HG03575 (cell line): ENCODE results near the gene PLA2G2E.
"Not testable (repeated sequence)": the region's sequence is repeated elsewhere in the genome, so short reads cannot be mapped to it uniquely, and the experiment has no call there.

Source experiments
- ATAC-seq: cut with Tn5 transposase; IDR thresholded peaks from one replicate; pipeline ENCODE4 v1.9.1; 2021; ENCODE audit not compliant: unreplicated experiment, insufficient number of reproducible peaks, low FRiP score; ENCODE audit errors: extremely low read depth

The PLA2G2E gene

GRCh38 chr1:19936061-19936750 is 12.8 kb upstream of the PLA2G2E start:
- no peak for ATAC-seq

- no peak for ATAC-seq
Observed at GRCh38 chr1:19934336-19934735, 10.9 kb upstream of the PLA2G2E start.

- no peak for ATAC-seq
Observed at GRCh38 chr1:19932866-19933265, 9.4 kb upstream of the PLA2G2E start.

- ATAC-seq = not testable (repeated sequence)
Observed at GRCh38 chr1:19927130-19927421, 3.7 kb upstream of the PLA2G2E start.

- ATAC-seq = no peak
Observed at GRCh38 chr1:19926296-19927129, 3.1 kb upstream of the PLA2G2E start.

- ATAC-seq = no peak
Observed at GRCh38 chr1:19925342-19926070, 2.1 kb upstream of the PLA2G2E start.

GRCh38 chr1:19923953-19924346 is 533 bp upstream of the PLA2G2E start:
- no peak for ATAC-seq

GRCh38 chr1:19922015-19922688 is 1.3 kb downstream of the PLA2G2E start:
- ATAC-seq = no peak

- ATAC-seq = no peak
Observed at GRCh38 chr1:19921310-19921709, 2.1 kb downstream of the PLA2G2E start.

GRCh38 chr1:19920132-19920710 is 3.2 kb downstream of the PLA2G2E start:
- no peak for ATAC-seq

GRCh38 chr1:19918057-19918456 is 5.4 kb downstream of the PLA2G2E start:
- no peak for ATAC-seq

GRCh38 chr1:19910650-19911049 is 12.8 kb downstream of the PLA2G2E start:
- no peak for ATAC-seq

- ATAC-seq = no peak
Observed at GRCh38 chr1:19909971-19910370, 13.4 kb downstream of the PLA2G2E start.

GRCh38 chr1:19909392-19909791 is 14.0 kb downstream of the PLA2G2E start:
- no peak for ATAC-seq

GRCh38 chr1:19907456-19907855 is 16.0 kb downstream of the PLA2G2E start:
- ATAC-seq = no peak

GRCh38 chr1:19903621-19904020 is 19.8 kb downstream of the PLA2G2E start:
- no peak for ATAC-seq

- ATAC-seq = no peak
Observed at GRCh38 chr1:19901653-19902052, 21.8 kb downstream of the PLA2G2E start.

- no peak for ATAC-seq
Observed at GRCh38 chr1:19894218-19894617, 29.2 kb downstream of the PLA2G2E start.

GRCh38 chr1:19893687-19894086 is 29.7 kb downstream of the PLA2G2E start:
- ATAC-seq = no peak
